BLaER1 treated with 17β-estradiol and CSF1 and Interleukin-3, amounts not matched to agents 10 nM and 100 nM (cell line): ENCODE measurements around the gene TPGS1.

Experiments used
- H3K27ac ChIP-seq, 11 experiments: shearing (Covaris generic); formaldehyde crosslinking; 2 replicates each; pipeline ENCODE4 v1.8.1; 2022
- H3K27me3 ChIP-seq, 11 experiments: shearing (Covaris generic); formaldehyde crosslinking; 2 replicates each; pipeline ENCODE4 v1.8.1; 2022
- H3K36me3 ChIP-seq, 11 experiments: shearing (Covaris generic); formaldehyde crosslinking; 2 replicates each; pipeline ENCODE4 v1.8.1; 2022
- H3K4me1 ChIP-seq, 10 experiments: shearing (Covaris generic); formaldehyde crosslinking; 2 replicates each; pipeline ENCODE4 v1.8.1; 2022
- H3K4me2 ChIP-seq, 11 experiments: shearing (Covaris generic); formaldehyde crosslinking; 2 replicates each; pipeline ENCODE4 v1.8.1; 2022
- H3K4me3 ChIP-seq, 10 experiments: shearing (Covaris generic); formaldehyde crosslinking; 2 replicates each; pipeline ENCODE4 v1.8.1; 2022
- H3K9ac ChIP-seq, 11 experiments: shearing (Covaris generic); formaldehyde crosslinking; 2 replicates each; pipeline ENCODE4 v1.8.1; 2022
- H3K9me3 ChIP-seq, 11 experiments: shearing (Covaris generic); formaldehyde crosslinking; replicated peaks in 1 of 11; 2 replicates each; pipeline ENCODE4 v1.8.1; 2022
- H4K20me1 ChIP-seq, 11 experiments: shearing (Covaris generic); formaldehyde crosslinking; 2 replicates each; pipeline ENCODE4 v1.8.1; 2022
- Cebpa-rat ChIP-seq, 11 experiments: shearing (Covaris generic); IDR thresholded peaks; 2 replicates each; pipeline ENCODE4 v1.8.1; 2022

The TPGS1 gene

DNA sequence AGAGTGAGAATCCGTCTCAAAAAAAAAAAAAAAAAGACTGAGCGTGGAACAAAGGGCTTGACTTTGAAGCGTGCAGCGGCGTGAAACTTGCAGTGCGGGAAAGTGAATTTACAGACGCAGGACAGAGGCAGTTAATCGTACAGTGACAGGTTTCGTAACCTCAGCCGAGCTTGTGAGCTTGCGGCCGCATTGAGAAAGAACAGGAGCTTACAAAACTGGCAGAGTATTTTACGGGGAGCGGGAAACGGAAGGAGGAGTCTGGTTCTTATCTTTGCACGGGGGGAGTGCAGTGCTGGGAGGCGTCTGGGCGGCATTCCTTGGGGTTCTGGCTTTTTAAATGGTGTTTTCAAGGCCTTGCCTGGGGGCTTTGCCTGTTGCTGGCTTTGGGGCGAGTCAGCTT, 59.1 kb downstream of the TPGS1 start:
- Histone ChIP-seq H3K4me3 (no peak overlapping the region), H4K20me1 (no peaks in the 10 kb centered on the region), H3K9ac (no peak overlapping the region), H3K27me3 (no peaks in the 10 kb centered on the region), H3K27ac (no peak overlapping the region), H3K4me2 (no peak overlapping the region), H3K9me3 (peaks cover 5 to 34% (median 20%) of the 10 kb centered on the region in 11 experiments; a peak in 21 of 22 replicates), H3K36me3 (peaks cover 0 to 17% (median 9%) of the 10 kb centered on the region in 11 experiments; a peak in 8 of 22 replicates), H3K4me1 (peaks cover 0 to 10% (median 6%) of the 10 kb centered on the region in 10 experiments; a peak in 13 of 20 replicates)
- TF ChIP-seq Cebpa-rat (IDR thresholded peaks at IDR 0.05), result no peak

DNA sequence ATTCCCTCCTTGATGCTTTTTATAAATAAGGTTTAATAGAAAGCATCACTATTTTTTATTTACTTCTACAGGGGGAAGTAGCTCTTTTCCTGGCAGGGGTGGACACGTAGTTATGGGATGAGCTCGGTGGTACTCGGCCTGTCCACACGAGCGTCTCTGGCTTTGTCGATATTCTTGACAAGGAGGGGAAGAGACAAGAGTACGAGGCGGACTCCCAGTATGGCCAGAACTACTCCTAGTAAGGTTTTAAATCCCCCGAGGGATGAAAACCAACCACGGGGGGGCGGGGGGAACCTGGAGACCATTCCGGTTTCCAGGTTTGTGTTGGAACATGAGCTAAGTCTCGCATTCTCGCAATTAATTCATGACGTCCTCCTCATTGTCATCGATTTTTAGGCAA, 59.5 kb downstream of the TPGS1 start:
- Histone ChIP-seq H3K4me3 (no peak overlapping the region), H3K27me3 (no peaks in the 10 kb centered on the region), H3K4me2 (no peak overlapping the region), H3K27ac (no peak overlapping the region), H3K9me3 (peaks cover 5 to 30% (median 17%) of the 10 kb centered on the region in 11 experiments; a peak in 21 of 22 replicates), H4K20me1 (no peaks in the 10 kb centered on the region), H3K36me3 (peaks cover 0 to 17% (median 9%) of the 10 kb centered on the region in 11 experiments; a peak in 8 of 22 replicates), H3K9ac (no peak overlapping the region), H3K4me1 (peaks cover 0 to 14% (median 9%) of the 10 kb centered on the region in 10 experiments; a peak in 13 of 20 replicates)
- TF ChIP-seq Cebpa-rat (IDR thresholded peaks at IDR 0.05), result no peak

DNA sequence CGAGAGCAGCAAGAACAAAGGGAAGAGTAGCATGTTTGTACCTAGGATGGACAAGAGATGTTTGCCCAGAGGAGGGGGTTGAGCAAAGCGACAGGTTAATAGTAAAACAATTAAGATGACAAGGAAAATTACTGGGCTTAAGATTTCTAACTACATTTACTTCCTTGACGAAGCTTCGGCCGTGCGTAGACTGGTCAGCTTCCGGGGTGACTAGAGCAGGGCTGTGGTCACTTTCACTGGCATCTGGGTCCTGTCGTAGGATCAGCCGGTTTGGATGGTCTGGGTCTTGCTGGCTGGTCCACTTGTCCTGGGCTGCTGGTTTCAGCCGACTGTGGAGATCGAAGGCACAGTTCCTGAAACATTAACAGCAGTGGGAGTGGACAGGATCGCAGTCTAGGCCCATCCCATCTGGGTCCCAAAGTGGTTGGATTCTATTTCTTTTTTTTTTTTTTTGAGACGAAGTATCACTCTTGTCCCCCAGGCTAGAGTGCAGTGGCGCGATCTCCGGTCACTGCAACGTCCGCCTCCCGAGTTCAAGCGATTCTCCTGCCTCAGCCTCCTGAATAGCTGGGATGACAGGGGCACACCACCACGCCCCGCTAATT, 60.1 kb downstream of the TPGS1 start:
- Histone ChIP-seq H3K9ac (no peak overlapping the region), H3K9me3 (peaks cover 5 to 24% (median 12%) of the 10 kb centered on the region in 11 experiments; a peak in 20 of 22 replicates), H3K27ac (no peak overlapping the region), H4K20me1 (no peaks in the 10 kb centered on the region), H3K27me3 (no peaks in the 10 kb centered on the region), H3K4me1 (peaks cover 0 to 15% (median 9%) of the 10 kb centered on the region in 10 experiments; a peak in 13 of 20 replicates), H3K4me3 (no peak overlapping the region), H3K36me3 (peaks cover 0 to 12% (median 5%) of the 10 kb centered on the region in 11 experiments; a peak in 8 of 22 replicates), H3K4me2 (no peak overlapping the region)
- TF ChIP-seq Cebpa-rat (IDR thresholded peaks at IDR 0.05), result no peak
